ENCODE results near the gene EVA1A. TPM values are rescaled to one million over a fixed set of nuclear protein-coding genes. Genes with fewer than 3 reads are reported as not detected.

Gene EVA1A
- total RNA-seq, 1 experiment from 2014 or later, result 0.68 TPM

DNA sequence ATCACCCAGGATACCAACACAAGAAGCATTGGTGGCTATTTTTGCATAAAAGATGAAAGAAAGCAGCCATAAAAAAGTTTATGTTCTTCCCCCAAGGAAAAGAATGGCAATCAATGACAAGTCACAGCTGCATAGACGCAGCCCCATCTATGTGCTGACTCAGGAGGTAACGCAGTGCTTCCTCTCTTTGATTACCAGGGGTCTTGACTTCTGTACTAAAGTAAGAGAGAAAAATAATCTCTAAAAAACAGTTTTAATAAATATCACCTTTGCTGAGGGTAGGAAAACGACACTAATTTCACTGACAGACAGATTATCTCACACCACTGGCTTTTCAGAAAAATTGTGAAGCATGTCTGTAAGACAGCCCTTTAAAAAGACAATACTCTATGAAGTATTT is 33.9 kb upstream of the EVA1A start:
- Histone ChIP-seq H4K91ac (ENCODE audit: insufficient read length, low read depth, low read length) (no peak overlapping the region), H3T11ph (ENCODE audit: low read length) (no peak overlapping the region), H2BK5ac (ENCODE audit: insufficient read length, low read length) (no peak overlapping the region), H2AK5ac (ENCODE audit: insufficient read length, low read length) (no peak overlapping the region), H3K4ac (ENCODE audit: low read depth, low read length) (no peak overlapping the region), H4K5ac (ENCODE audit: insufficient read length, low read depth, low read length) (no peak overlapping the region), H3K27ac (ENCODE audit: insufficient read length, low read depth, low read length) (no peak overlapping the region), H3K4me2 (ENCODE audit: insufficient read depth, insufficient read length, low read length) (no peak overlapping the region), H3K9ac (ENCODE audit: extremely low read depth, insufficient read length, low read length) (no peak overlapping the region), H2BK120ac (ENCODE audit: low read depth, low read length, poor library complexity, severe bottlenecking) (no peak overlapping the region), H2BK12ac (ENCODE audit: insufficient read length, low read depth, low read length) (no peak overlapping the region), H2BK20ac (ENCODE audit: low read depth, low read length, poor library complexity, severe bottlenecking) (no peak overlapping the region), H2AFZ (ENCODE audit: low read length) (no peak overlapping the region), H3K18ac (ENCODE audit: insufficient read length, low read depth, low read length) (no peak overlapping the region), H3K79me1 (ENCODE audit: insufficient read depth, low read depth, low read length, poor library complexity, severe bottlenecking) (no peaks in the 10 kb centered on the region), H3K14ac (ENCODE audit: insufficient read depth, low read length) (no peak overlapping the region), H3K56ac (ENCODE audit: insufficient read length, low read depth, low read length) (no peak overlapping the region), H3K23ac (ENCODE audit: insufficient read length, low read depth, low read length) (no peak overlapping the region), H3K9me3 (ENCODE audit: control insufficient read depth, low read depth, low read length) (no peaks in the 10 kb centered on the region), H3K23me2 (ENCODE audit: insufficient read length, low read depth, low read length, poor library complexity, severe bottlenecking) (peaks cover 3% of the 10 kb centered on the region), H4K20me1 (ENCODE audit: control insufficient read depth, insufficient read depth, insufficient read length) (no peaks in the 10 kb centered on the region), H3K27me3 (ENCODE audit: insufficient read depth, low read length) (no peaks in the 10 kb centered on the region), H2BK15ac (ENCODE audit: low read depth, low read length) (no peak overlapping the region), H3K4me1 (ENCODE audit: insufficient read depth, low read length) (no peaks in the 10 kb centered on the region), H3K79me2 (ENCODE audit: insufficient read depth, low read length) (no peaks in the 10 kb centered on the region), H4K8ac (replicated peaks; ENCODE audit: insufficient read length, low read depth, low read length) (no peak overlapping the region)
- no peak overlapping the region for H3K27ac Mint-ChIP-seq
- no peaks in the 10 kb centered on the region for H3K9me3 Mint-ChIP-seq
- no peak for DNase-seq
- H3K4me3 Mint-ChIP-seq, result no peak overlapping the region
- H3K27me3 Mint-ChIP-seq (ENCODE audit: low read depth), result no peaks in the 10 kb centered on the region
- H3K4me1 Mint-ChIP-seq, result peaks cover 0 to 2% of the 10 kb centered on the region in 2 experiments; a peak in 1 of 4 replicates
- TF ChIP-seq, protein P1, sequence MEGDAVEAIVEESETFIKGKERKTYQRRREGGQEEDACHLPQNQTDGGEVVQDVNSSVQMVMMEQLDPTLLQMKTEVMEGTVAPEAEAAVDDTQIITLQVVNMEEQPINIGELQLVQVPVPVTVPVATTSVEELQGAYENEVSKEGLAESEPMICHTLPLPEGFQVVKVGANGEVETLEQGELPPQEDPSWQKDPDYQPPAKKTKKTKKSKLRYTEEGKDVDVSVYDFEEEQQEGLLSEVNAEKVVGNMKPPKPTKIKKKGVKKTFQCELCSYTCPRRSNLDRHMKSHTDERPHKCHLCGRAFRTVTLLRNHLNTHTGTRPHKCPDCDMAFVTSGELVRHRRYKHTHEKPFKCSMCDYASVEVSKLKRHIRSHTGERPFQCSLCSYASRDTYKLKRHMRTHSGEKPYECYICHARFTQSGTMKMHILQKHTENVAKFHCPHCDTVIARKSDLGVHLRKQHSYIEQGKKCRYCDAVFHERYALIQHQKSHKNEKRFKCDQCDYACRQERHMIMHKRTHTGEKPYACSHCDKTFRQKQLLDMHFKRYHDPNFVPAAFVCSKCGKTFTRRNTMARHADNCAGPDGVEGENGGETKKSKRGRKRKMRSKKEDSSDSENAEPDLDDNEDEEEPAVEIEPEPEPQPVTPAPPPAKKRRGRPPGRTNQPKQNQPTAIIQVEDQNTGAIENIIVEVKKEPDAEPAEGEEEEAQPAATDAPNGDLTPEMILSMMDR (conservative IDR thresholded peaks at IDR 0.05), result no peak
- no CpG with 5 or more reads among the region's 3 CpGs for WGBS (ENCODE audit: extremely low coverage, insufficient read length, low lambda C conversion rate)
- H3K36me3 Mint-ChIP-seq (ENCODE audit: insufficient read depth in 1 of 3, low read depth in 3 of 3), result no peaks in the 10 kb centered on the region; a peak in 1 of 7 replicates

Data from H9 (cell line).